GM18873 (cell line): ENCODE data around the gene ACR.
"Not testable (repeated sequence)": the region's sequence is repeated elsewhere in the genome, so short reads cannot be mapped to it uniquely, and the experiment has no call there.

Experiments used
- ATAC-seq: cut with Tn5 transposase; IDR thresholded peaks from one replicate; pipeline ENCODE4 v1.9.1; 2021; ENCODE audit warnings: mild to moderate bottlenecking, moderate library complexity, moderate number of reproducible peaks; ENCODE audit not compliant: unreplicated experiment, low FRiP score

ACR gene

DNA sequence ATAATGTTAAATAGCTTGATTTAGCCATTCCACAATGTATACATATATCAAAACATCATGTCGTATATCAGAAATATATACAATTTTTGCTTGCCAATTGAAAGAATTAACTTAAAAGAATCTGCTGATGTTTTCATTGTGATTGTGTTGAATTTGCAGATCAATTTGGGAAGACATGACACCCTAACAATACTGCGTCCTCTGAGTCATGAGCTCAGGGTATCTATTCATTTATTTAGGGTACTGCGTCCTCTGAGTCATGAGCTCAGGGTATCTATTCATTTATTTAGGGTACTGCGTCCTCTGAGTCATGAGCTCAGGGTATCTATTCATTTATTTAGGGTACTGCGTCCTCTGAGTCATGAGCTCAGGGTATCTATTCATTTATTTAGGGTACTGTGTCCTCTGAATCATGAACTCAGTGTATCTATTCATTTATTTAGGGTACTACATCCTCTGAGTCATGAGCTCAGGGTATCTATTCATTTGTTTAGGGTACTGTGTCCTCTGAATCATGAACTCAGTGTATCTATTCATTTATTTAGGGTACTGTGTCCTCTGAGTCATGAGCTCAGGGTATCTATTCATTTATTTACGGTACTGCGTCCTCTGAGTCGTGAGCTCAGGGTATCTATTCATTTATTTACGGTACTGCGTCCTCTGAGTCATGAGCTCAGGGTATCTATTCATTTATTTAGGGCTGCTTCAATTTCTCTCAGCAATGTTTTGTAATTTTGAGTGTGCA lies 21.8 kb downstream of the ACR start:
- ATAC-seq = not testable (repeated sequence)

DNA sequence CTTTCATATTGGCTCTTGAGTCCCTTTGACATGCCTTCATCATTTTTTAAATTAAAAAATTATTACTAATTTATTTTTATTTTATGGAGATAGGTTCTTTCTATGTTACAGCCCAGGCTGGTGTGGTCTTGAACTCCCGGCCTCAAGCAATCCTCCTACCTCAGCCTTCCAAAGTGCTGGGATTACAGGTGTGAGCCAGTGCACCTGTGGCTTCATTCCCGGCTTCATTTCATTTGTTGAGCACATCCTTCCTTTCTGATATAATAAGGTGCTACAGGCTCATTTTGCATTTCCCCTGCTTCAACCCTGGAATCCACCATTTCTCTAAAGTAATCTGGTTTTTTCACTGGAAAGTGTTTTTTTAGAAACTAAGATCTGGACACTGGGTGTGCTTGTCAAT lies 23.8 kb downstream of the ACR start:
- ATAC-seq = not testable (repeated sequence)

DNA sequence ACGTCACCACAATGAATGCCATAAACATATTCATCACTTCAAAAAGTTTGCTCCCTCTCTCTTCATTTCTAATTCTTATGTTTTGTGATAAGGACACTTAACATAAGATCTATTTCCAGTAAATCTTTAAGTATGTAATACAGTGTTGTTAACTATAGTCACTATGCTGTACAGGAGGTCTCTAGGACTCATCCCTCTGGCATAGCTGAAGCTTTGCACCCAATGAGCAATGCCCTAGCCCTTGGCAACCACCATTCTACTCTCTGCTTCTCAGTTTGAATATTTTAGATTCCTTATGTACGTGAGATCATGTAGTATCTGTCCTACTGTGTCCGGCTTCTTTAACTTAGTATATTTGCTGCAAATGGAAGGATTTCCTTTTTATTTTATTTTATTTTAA lies 26.3 kb downstream of the ACR start:
- not testable (repeated sequence) for ATAC-seq

DNA sequence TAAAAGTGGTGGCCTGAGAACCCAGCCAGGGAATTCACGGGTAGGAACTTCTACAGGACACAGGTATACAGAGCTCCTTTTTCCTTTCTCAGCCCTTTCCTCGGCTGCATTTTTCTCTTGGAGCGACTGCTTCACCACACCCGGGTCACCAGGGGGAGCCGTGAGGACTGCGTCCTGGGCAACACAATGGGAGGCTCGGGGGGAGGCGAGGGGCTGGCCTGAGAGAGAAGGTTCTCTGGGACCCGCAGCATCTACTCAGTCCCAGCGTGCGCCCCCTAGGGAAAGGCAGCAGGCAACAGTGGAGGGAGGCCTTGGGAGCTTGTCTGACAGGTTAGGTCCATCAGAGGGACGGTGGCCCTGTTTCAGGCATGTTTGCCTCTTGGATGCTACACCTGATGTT lies 37.1 kb downstream of the ACR start:
- ATAC-seq = not testable (repeated sequence)

DNA sequence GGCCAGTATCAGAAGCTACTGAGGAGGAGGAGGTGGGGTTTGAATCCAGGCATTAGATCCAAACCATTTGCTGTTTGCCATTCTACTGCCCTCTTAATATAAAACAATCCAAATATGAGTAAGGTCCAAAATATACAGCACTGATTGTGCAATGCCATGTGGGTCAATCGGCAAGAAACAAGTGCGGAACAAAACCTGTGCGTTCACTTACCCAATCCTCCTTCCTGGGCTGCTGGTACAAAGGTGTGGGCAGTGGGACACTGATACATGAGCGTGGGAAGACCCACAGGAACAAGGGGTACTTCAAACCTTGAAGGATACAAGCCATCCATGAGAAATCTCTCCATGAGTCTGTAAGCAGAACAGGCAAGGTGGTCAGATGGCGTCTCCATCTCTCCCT lies 39.6 kb downstream of the ACR start:
- ATAC-seq = not testable (repeated sequence)

DNA sequence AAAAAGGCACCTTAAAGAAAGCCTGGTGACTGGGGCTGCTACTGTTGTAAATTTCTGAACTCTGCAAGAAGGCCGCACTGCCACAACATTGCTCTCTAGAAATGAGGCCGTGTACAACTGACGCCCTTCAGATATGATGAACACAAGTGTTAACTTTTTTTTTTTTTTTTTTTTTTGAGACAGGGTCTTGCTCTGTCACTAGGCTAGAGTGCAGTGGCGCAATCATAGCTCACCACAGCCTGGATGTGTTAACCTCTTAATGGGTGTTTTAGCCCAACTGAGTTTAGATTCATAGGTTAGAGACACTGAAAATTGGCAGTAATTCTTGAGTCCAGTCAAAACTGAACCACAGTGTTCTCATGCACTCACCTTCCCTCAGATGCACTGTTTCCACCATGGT lies 42.2 kb downstream of the ACR start:
- ATAC-seq = not testable (repeated sequence)

DNA sequence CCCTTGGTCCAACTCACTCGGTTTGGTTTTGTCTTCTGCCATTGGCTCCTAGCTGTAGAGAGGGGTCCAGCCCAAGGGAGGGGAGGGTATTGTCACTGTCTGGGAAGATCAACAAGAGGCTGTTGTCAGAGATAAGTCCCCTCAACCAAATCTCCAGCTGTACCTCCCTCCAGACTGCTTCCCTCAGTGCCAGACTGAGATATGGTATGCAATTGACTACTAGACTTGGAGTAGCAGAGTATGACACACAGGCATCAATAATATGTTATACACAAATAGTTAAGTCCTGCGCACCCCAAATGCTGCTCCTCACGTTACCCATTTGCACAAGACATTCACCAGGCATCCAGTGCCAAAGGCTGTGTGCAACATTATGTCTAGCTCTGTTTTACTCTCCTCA lies 44.2 kb downstream of the ACR start:
- not testable (repeated sequence) for ATAC-seq

DNA sequence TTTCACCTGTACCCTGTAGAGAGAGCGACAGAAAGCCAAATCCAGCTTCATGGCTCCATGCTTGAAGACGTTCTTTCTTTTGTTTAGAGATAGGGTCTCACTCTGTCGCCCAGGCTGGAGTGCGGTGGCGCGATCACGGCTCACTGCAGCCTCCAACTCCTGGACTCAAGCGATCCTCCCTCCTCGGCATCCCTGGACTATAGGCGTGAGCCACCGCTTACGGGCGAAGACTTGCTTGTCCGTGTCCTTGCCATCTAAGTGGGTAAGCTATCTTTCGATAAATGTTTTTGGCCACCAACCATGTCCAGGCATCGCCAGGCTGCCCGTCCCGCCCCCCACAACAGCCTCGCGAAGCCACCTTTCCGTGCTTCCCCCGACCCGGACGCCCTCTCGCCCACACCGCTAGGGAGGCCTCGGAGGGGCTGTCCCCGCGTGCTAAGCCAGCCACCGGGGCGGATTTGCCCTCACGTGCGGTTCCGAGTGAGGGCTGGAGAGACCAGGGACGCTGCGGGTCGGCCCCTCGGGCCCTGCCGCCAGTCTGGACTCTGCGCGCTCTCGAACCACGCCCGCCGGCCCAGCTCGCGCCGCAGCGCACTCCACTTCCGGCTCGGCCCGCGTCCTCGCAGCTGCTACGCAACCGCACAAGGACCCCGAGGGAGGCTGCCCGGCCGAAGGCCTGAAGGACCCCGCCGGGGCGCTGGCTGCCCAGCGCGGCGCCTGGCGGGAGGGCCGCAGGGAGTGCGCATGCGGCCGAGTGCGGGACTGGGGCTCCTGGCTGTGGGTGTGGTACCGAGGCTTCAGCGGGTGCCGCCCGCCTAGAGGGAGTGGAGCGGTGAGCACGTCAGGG lies 45.3 kb downstream of the ACR start, which contains the start of gene RABL2B:
RABL2B (minus strand) TSS at position 604 of the 847 bp plus-strand sequence. CDS start 1,342 bp downstream, outside the sequence.
- peak; percentile 95 for ATAC-seq

DNA sequence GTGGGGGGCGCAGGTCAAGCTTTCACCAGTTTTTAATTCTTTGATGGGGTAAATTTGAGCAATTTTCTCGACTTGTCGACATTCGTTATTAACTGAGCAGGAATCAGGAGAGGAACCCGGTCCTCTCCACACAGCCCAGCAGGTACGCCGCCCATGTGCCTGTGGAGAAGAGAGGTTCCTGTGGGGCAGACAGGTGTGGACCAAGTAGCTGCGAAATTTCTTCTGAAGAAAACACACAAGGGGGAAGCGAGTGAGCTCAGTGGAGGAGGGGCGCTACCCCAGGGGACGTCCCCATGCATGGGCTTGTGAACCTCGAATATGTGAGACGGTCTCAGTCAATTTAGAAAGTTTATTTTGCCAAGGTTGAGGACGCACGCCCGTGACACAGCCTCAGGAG lies 45.9 kb downstream of the ACR start:
- ATAC-seq = not testable (repeated sequence)

DNA sequence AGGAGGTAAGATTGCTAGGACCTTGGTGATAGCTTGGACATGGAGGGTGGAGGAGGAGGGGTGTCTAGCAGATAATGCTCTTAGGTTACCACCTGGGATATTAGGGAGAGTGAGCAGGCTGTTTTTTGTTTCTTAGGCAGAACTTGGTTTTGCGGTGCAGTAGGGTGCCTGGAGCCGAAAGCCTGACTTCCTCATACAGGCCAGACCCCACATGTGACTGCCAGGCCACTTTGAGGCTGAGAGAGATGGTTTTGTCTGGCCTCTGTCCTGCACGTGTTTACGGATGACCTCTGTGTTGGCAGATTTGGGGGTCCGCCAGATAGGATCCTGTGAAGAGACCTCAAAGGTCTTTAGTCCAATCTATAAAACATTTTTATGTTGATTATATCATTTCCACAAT lies 47.3 kb downstream of the ACR start:
- ATAC-seq = not testable (repeated sequence)

DNA sequence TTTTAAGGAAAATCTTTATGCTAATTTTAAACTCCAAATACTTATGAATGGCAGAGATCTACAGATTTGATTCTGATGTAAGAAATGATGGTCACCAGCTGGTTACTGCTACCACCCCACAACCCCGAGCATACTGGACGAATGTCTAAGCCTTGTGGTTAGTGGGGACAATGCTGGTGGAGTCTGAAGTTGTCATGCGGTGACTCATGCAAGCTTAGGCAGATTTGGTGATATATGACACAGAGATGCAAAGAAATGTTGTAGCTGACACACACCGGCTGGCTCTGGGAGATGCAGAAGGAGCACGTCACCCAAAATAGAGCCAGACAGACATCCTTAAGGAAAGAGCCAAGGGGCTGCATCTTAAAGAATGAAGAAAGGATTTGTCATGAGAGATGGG lies 48.9 kb downstream of the ACR start:
- ATAC-seq = not testable (repeated sequence)
